ENCODE results near the gene SCOC. TPM values are rescaled to one million over a fixed set of nuclear protein-coding genes. Genes with fewer than 3 reads are reported as not detected.

The SCOC gene
- total and polyA plus RNA-seq, 2 of the 13 experiments (the other 11 are each of a cell fraction or from before 2014, with no cell fraction given): 43.8 to 65.2 TPM

- TF ChIP-seq RFXAP (CRISPR knock-in tag; IDR thresholded peaks at IDR 0.05; ENCODE audit: borderline replicate concordance) (peak; percentile 83), JARID2 (CRISPR knock-in tag; IDR thresholded peaks at IDR 0.05; ENCODE audit: insufficient replicate concordance) (no peak), HNRNPLL (IDR thresholded peaks at IDR 0.05; ENCODE audit: low read depth, low read length, poor library complexity, severe bottlenecking) (peak; percentile 79), ZNF619 (CRISPR knock-in tag; IDR thresholded peaks at IDR 0.05) (0 out of 2 replicates have a peak, but pooled peaks have one; percentile 53), FOXJ3 (CRISPR knock-in tag; IDR thresholded peaks at IDR 0.05; ENCODE audit: borderline replicate concordance) (peak; percentile 22; the same call in 1 of the 2 replicates), ZNF800 (CRISPR knock-in tag; IDR thresholded peaks at IDR 0.05) (peak; percentile 71), SPEN (CRISPR knock-in tag; IDR thresholded peaks at IDR 0.05; ENCODE audit: low read depth) (peak; percentile 83), ZNF609 (CRISPR knock-in tag; IDR thresholded peaks at IDR 0.05; ENCODE audit: borderline replicate concordance) (peak; percentile 66; the same call in 1 of the 2 replicates), FOXA3 (CRISPR knock-in tag; IDR thresholded peaks at IDR 0.05) (no peak), GFI1 (CRISPR knock-in tag; IDR thresholded peaks at IDR 0.05; ENCODE audit: borderline replicate concordance) (peak; percentile 68; the same call in 1 of the 2 replicates), ZNF713 (CRISPR knock-in tag; IDR thresholded peaks at IDR 0.05) (0 out of 2 replicates have a peak, but pooled peaks have one; percentile 65), NCOA5 (CRISPR knock-in tag; IDR thresholded peaks at IDR 0.05) (0 out of 2 replicates have a peak, but pooled peaks have one; percentile 44), TBX2 (CRISPR knock-in tag; IDR thresholded peaks at IDR 0.05; ENCODE audit: borderline replicate concordance) (peak; percentile 90; the same call in 1 of the 2 replicates), ZNF546 (CRISPR knock-in tag; conservative IDR thresholded peaks at IDR 0.05) (0 out of 2 replicates have a peak, but pooled peaks have one; percentile 48), POLR2G (IDR thresholded peaks at IDR 0.05; ENCODE audit: low read depth, low read length) (peak; percentile 87), SP4 (CRISPR knock-in tag; IDR thresholded peaks at IDR 0.05) (peak; percentile 86), MZF1 (CRISPR knock-in tag; IDR thresholded peaks at IDR 0.05; ENCODE audit: borderline replicate concordance) (no peak), ZNF562 (CRISPR knock-in tag; IDR thresholded peaks at IDR 0.05; ENCODE audit: borderline replicate concordance) (no peak), PATZ1 (CRISPR knock-in tag; IDR thresholded peaks at IDR 0.05) (no peak), NFKB2 (CRISPR knock-in tag; IDR thresholded peaks at IDR 0.05; ENCODE audit: borderline replicate concordance) (peak; percentile 77; the same call in 1 of the 2 replicates)
These were observed at the start of gene SCOC (continued) for GRCh38 chr4:140373328-140374129.
